Measurements from ENCODE around the gene RAD9B. TPM values are rescaled to one million over a fixed set of nuclear protein-coding genes. Genes with fewer than 3 reads are reported as not detected.

Gene RAD9B
- total and polyA plus RNA-seq, 4 donors: 0.12 to 1.5 (median 0.61) TPM

DNA sequence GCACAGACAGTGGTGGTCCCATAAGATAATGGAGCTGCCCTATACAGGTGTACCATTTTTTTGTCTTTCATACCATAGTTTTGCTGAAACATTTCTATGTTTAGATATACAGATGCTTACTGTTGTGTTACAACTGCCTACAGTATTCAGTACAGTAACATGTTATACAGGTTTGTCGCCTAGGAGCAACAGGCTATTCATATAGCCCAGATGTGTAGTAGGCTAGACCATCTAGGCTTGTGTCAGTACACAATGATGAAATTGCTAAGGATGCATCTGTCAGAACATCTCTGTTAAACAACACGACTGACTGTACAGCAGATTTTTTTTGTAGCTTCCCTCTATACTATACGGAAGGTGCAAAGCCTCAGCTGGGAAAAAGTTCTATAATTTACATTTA lies 30.5 kb downstream of the RAD9B start:
- Histone ChIP-seq H3K36me3 (ENCODE audit: control insufficient read depth in 4 of 4, insufficient read depth in 4 of 4, low read length in 4 of 4) (peaks cover 10 to 21% (median 12%) of the 10 kb centered on the region in 4 donors), H3K9me3 (ENCODE audit: control insufficient read depth in 4 of 4, insufficient read depth in 3 of 4, low read length in 3 of 4) (no peaks in the 10 kb centered on the region), H3K27ac (ENCODE audit: low read depth in 1 of 2, low read length in 1 of 2) (no peak overlapping the region), H3K9ac (ENCODE audit: insufficient read depth in 1 of 2, low read length in 2 of 2) (no peak overlapping the region), H3K4me1 (ENCODE audit: control insufficient read depth in 5 of 5, insufficient read depth in 5 of 5, low read length in 5 of 5) (peaks cover 0 to 15% (median 0%) of the 10 kb centered on the region in 5 donors), H3K27me3 (ENCODE audit: control insufficient read depth in 3 of 3, insufficient read depth in 3 of 3, low read length in 2 of 3) (no peaks in the 10 kb centered on the region), H3K4me3 (no peak overlapping the region)
- ATAC-seq (ENCODE audit: insufficient read depth, low FRiP score): no peak
- TF ChIP-seq, protein P1, sequence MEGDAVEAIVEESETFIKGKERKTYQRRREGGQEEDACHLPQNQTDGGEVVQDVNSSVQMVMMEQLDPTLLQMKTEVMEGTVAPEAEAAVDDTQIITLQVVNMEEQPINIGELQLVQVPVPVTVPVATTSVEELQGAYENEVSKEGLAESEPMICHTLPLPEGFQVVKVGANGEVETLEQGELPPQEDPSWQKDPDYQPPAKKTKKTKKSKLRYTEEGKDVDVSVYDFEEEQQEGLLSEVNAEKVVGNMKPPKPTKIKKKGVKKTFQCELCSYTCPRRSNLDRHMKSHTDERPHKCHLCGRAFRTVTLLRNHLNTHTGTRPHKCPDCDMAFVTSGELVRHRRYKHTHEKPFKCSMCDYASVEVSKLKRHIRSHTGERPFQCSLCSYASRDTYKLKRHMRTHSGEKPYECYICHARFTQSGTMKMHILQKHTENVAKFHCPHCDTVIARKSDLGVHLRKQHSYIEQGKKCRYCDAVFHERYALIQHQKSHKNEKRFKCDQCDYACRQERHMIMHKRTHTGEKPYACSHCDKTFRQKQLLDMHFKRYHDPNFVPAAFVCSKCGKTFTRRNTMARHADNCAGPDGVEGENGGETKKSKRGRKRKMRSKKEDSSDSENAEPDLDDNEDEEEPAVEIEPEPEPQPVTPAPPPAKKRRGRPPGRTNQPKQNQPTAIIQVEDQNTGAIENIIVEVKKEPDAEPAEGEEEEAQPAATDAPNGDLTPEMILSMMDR (IDR thresholded peaks at IDR 0.05; ENCODE audit: control extremely low read depth, extremely low read depth): no peak
- 87 to 88% methylated on average over 3 of the region's 3 CpGs for WGBS, 2 donors
- no peak for DNase-seq

DNA sequence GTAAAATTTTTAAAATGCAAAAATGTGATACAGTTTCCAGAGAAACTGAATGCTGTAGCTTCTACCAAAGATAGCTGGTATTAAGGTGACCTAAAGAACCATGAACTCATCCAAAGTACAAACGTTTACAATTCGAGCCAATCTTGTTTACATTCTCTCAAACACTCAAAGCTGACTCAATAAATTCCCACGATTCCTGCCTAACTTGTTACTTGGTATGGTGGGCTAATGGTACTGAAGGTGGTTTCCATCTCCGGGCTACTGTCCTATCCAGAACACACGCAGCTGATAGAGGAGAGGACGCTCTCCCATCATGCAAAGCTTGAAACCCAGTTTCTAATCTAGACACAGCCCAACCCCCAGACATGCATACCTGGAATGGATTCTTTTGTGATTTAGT lies 31.5 kb downstream of the RAD9B start:
- no peak for ATAC-seq (ENCODE audit: insufficient read depth, low FRiP score)
- Histone ChIP-seq H3K36me3 (ENCODE audit: control insufficient read depth in 4 of 4, insufficient read depth in 4 of 4, low read length in 4 of 4) (peaks cover 16 to 25% (median 19%) of the 10 kb centered on the region in 4 donors), H3K9ac (ENCODE audit: insufficient read depth in 1 of 2, low read length in 2 of 2) (no peak overlapping the region), H3K4me3 (no peak overlapping the region), H3K27me3 (ENCODE audit: control insufficient read depth in 3 of 3, insufficient read depth in 3 of 3, low read length in 2 of 3) (no peaks in the 10 kb centered on the region), H3K9me3 (ENCODE audit: control insufficient read depth in 4 of 4, insufficient read depth in 3 of 4, low read length in 3 of 4) (peaks cover 0 to 3% (median 0%) of the 10 kb centered on the region in 4 donors), H3K27ac (ENCODE audit: low read depth in 1 of 2, low read length in 1 of 2) (peak overlapping the region in 1 of 2 donors; percentile 29), H3K4me1 (ENCODE audit: control insufficient read depth in 5 of 5, insufficient read depth in 5 of 5, low read length in 5 of 5) (peaks cover 0 to 18% (median 0%) of the 10 kb centered on the region in 5 donors)
- 58 to 76% methylated on average over 6 of the region's 6 CpGs for WGBS, 2 donors
- peak in 1 of 3 donors; percentile 13 for DNase-seq
- TF ChIP-seq, protein P1 (IDR thresholded peaks at IDR 0.05; ENCODE audit: control extremely low read depth, extremely low read depth): no peak

DNA sequence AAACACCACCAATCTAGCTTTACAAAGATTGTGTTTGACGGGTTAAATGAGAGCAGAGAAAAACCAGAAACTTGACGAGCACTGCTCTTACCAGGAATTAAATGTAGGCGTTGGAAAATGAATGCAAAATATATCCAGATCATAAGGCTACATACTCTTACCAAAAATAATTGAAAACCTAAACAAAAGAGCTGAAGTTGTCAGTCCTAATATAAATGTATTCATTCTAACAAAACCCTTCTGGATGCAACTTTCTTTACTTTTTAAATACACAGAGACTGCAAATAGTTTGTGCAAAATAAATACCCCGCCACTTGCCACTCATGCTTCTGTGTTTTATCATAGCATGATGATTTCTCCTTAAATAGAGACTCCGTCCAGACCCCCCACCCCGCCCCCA lies 32.7 kb downstream of the RAD9B start:
- Histone ChIP-seq H3K4me1 (ENCODE audit: control insufficient read depth in 5 of 5, insufficient read depth in 5 of 5, low read length in 5 of 5) (peaks cover 0 to 22% (median 0%) of the 10 kb centered on the region in 5 donors), H3K9ac (ENCODE audit: insufficient read depth in 1 of 2, low read length in 2 of 2) (no peak overlapping the region), H3K36me3 (ENCODE audit: control insufficient read depth in 4 of 4, insufficient read depth in 4 of 4, low read length in 4 of 4) (peaks cover 18 to 26% (median 22%) of the 10 kb centered on the region in 4 donors), H3K27me3 (ENCODE audit: control insufficient read depth in 3 of 3, insufficient read depth in 3 of 3, low read length in 2 of 3) (no peaks in the 10 kb centered on the region), H3K27ac (ENCODE audit: low read depth in 1 of 2, low read length in 1 of 2) (peak overlapping the region in 1 of 2 donors; percentile 49), H3K4me3 (no peak overlapping the region), H3K9me3 (ENCODE audit: control insufficient read depth in 4 of 4, insufficient read depth in 3 of 4, low read length in 3 of 4) (peaks cover 0 to 3% (median 0%) of the 10 kb centered on the region in 4 donors)
- 95% methylated on average over 6 of the region's 6 CpGs for WGBS, 2 donors
- TF ChIP-seq, protein P1 (IDR thresholded peaks at IDR 0.05; ENCODE audit: control extremely low read depth, extremely low read depth): no peak
- no peak for ATAC-seq (ENCODE audit: insufficient read depth, low FRiP score)
- DNase-seq: no peak

All from lung (tissue), 12 donors.